EL (cell line): ENCODE data around the gene TF.
"Not testable (repeated sequence)": the region's sequence is repeated elsewhere in the genome, so short reads cannot be mapped to it uniquely, and the experiment has no call there.

Experiments
- DNase-seq: peaks from one replicate; pipeline ENCODE4 v3.0.0-alpha.2; 2016

The TF gene

GRCh38 chr3:133745981-133746711, at the start of gene TF:
Gene TF, plus strand, starts transcription at chr3:133746393. Its CDS starts 48 bp downstream, at chr3:133746441.
- no peak for DNase-seq

GRCh38 chr3:133697960-133698359, 48.2 kb upstream of the TF start:
- no peak for DNase-seq

DNA sequence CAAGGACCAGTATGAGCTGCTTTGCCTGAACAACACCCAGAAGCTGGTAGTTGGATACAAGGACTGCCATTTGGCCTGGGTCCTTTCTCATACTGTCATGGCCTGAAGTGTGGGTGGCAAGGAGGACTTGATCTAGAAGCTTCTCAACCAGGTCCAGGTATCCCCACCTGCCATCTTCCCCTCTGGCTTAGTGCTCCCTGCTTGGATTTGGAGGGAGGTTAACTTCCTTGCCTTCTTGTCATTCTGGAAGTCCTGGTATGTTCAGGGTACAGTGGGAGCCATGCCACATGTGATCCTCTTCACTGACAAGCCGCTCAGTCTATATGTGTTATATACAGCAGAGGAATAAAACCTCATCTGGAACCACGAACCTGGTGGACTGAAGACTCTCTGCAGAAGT, 46.7 kb upstream of the TF start:
- no peak for DNase-seq

- DNase-seq = no peak
Measured at GRCh38 chr3:133699903-133700302, 46.3 kb upstream of the TF start.

DNA sequence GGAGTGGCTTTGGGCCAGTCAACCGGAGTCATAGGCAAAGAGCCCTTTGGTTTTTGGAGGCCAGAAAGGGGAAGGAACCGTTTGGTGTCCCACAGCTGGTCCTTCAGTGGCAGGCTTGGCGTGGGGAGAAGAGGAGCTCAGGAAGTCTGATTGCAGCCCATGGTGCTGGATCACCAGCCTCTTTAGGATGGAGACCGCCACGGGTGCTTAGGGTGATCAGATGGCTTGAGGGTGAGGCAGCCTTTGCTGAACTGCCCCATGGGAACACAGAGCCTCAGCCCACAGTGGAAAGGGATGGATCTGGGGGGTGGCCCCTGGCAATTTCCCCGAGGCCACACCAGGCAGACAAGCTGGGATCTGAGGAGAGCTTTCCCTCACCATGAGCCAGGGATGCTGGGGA, 45.8 kb upstream of the TF start:
- DNase-seq = no peak

- DNase-seq = no peak
Measured at GRCh38 chr3:133701435-133702358, 44.5 kb upstream of the TF start.

- no peak for DNase-seq
Measured at GRCh38 chr3:133703915-133704314, 42.3 kb upstream of the TF start.

GRCh38 chr3:133706033-133706432, 40.2 kb upstream of the TF start:
- no peak for DNase-seq

DNA sequence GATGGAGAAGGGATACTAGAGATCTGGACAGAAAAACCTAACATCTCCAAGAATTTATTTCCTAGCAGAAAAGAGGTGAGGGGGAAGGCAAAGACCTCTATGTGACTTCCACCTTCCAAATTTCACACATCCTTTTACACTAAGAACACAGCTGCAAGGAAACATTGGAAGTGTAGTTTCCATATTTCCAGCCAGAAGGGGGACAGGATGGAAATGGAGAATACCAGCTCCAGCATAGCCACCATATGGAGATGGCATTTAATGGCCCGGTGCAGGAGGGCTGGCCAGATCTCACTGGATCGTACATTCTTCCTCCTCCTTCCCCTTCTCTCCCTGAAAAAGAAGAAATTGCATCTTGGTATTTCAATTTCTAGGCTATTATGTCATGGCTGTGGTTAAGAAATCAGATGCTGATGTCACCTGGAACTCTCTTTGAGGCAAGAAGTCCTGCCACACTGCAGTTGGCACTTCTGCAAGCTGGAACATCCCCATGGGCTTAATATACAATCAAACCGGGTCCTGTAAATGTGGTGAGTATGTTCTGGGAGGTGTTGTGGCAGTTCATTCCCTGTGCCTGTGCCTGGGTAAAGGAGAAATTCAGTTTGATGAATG, 36.9 kb upstream of the TF start:
- DNase-seq = no peak

- no peak for DNase-seq
Measured at GRCh38 chr3:133711013-133711412, 35.2 kb upstream of the TF start.

GRCh38 chr3:133712017-133712416, 34.2 kb upstream of the TF start:
- no peak for DNase-seq

DNA sequence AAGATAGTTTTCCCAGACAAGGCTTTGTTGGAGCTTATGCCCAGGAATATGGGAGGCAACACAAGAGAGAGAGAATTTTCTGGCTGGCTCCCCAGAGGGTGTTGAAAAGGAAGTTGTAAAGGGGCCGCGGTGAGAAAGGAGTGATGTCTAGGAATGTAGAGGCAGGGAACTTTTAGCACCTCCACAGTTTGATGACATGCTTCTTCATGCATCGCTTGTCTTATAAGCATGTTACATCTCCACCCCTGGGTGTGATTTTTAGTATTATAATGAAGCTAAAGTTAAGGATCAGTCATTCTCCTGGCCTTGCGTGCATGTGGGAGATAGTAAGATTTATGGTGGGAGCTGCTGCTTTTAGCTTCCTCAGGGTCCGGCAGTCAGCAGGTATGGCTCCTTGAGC, 32.8 kb upstream of the TF start:
- no peak for DNase-seq

GRCh38 chr3:133717424-133717823, 28.8 kb upstream of the TF start:
- no peak for DNase-seq

DNA sequence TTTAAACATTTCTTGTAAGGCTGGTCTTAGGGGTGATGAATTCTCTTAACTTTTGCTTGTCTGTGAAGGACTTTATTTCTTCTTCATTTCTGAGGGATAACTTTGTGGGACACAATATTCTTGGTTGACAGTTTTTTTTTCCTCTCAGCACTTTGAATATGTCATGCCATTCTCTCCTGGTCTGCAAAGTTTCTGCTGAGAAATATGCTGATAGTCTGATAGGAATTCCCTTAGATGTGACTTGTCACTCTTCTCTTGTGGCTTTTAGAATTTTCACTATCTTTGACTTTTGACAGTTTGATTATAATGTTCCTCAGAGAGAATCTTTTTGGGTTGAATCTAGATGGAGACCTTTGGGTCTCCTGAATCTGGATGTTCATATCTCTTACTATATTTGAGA, 23.3 kb upstream of the TF start:
- DNase-seq = no peak

GRCh38 chr3:133730993-133731392, 15.2 kb upstream of the TF start:
- DNase-seq = no peak

GRCh38 chr3:133732231-133732630, 14.0 kb upstream of the TF start:
- DNase-seq = not testable (repeated sequence)

DNA sequence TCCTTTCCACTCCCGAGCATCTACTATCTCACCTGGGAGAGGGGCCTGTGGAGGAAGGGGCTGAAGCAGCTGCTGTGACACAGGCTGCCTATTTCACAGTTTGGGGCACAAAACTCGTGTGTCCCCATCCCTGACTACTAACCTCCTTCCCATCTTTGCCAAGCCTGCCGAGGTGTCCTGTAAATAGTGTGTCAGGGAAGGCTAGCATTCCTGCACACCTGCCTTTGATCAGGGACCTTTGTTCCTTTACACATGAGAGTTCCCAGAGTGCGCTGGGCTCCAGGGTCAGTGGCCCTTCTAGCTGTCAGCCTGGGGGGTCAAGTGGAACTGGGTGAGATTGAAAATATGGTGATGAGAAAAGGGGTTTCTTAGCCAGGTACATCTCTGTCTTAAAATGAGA, 13.0 kb upstream of the TF start:
- no peak for DNase-seq

- DNase-seq = no peak
Measured at GRCh38 chr3:133734305-133734704, 11.9 kb upstream of the TF start.

DNA sequence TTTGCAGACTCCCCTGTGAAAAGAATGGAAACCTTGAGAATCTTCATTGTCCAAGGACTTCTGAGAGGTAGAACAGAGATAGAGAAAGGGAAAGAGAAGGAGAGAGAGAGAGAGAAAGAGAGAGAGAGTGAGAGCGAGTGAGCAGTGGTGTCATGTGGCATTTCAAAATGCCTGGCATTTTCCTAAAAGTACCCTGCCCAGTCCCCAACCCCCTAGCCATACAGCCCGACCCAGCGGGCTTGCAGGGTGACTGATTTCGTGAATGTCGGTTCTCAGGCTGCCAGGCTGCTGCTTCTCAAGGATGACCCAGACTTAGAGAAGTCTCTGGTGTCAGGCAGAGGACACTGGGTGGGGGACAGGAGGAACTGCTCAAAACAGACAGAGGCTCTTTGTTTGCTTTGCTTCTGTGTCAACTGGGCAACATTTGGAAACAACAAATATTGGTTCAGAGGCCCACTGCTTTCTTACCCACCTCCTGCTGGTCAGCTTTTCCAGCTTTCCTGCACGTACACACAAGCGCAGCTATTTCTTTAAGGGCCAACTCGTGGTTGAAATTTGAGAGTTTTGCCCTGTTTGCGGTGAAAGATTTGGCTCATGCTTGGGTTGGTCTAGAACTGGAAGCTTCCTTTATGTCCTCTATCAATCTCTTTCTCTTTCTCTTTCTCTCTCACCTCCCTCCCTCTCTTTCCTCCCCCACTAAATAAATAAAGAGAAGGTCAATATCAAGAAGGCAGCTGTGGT, 3.7 kb upstream of the TF start:
- DNase-seq = peak; percentile 23

GRCh38 chr3:133744241-133744640, 2.0 kb upstream of the TF start:
- DNase-seq = no peak

GRCh38 chr3:133745108-133745507, 1.1 kb upstream of the TF start:
- no peak for DNase-seq

- DNase-seq = no peak
Measured at GRCh38 chr3:133746712-133747066, 496 bp downstream of the TF start.

- DNase-seq = no peak
Measured at GRCh38 chr3:133747373-133747772, 1.2 kb downstream of the TF start.
